Stimulated activated CD4-positive, alpha-beta T cell treated with anti-CD3 and anti-CD28 coated beads, Interleukin-15, amount 100 ng/mL, for 48 hours (primary cell): ENCODE results near the gene ANG.

Experiments
- DNase-seq, 2 donors: peaks; one replicate each; pipeline ENCODE4 v3.0.0-alpha.2; 2020; ENCODE audit warnings: low read depth in 2 of 2

Gene ANG

GRCh38 chr14:20676072-20676471 lies 12.5 kb upstream of the ANG start:
- DNase-seq: no peak

- no peak for DNase-seq
Observed at GRCh38 chr14:20679907-20680306, 8.7 kb upstream of the ANG start.

- DNase-seq: no peak
Observed at GRCh38 chr14:20680363-20680762, 8.2 kb upstream of the ANG start.

- DNase-seq: no peak
Observed at GRCh38 chr14:20680843-20681347, 7.7 kb upstream of the ANG start.

DNA sequence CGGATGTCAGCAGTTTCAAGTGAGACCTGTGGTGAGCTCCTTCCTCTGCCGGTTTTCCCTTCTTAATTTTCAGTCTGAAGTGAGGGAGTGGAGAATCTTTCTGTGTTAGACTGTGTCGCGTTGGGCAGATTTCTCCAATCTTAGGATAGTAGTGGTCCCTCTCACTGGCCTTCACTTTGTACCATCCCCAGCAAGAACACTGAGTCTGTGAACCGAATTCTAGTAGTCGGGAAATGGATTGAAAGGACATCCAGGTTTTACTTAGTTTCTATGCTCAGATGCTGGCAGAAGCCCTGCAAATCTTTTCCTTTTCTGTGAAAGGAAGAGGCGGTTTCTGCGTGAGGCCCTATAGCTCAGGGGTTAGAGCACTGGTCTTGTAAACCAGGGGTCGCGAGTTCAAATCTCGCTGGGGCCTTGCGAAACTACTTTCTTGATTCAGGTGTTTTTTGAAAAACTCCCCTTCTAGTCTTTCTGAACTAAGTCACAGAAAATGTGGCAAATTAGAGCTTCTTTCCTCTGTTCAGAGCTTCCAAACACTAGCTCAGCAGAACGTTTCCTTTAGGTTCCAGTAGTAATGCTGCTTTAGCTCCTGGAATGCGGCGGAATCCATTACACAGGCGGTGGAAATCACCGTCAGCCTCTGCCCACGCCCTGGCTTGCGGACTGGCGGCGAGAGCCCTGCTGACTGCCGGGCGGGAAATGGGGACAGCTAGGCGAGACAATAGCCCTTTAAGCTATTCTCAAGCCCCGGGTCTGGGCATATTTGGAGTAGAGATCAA lies 7.0 kb upstream of the ANG start:
- peak; percentile 80 to 83 for DNase-seq

DNA sequence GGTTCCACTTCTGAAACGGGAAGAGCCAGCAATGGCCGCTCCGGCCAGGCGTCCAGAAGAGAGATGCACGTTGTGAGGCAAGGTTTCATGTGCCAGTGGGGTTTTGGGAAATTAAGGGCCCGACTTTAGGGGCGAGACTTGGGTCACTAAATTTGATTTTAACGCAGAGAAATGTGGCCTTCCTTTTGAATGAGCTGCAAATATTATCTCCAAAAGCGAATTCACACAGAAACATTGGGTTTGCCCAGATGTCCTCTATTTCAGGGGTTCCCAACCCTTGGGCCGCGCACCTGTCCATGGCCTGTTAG lies 6.5 kb upstream of the ANG start:
- no peak for DNase-seq

GRCh38 chr14:20682435-20683124 lies 6.0 kb upstream of the ANG start:
- DNase-seq: peak; percentile 67 to 74

- DNase-seq: peak; percentile 78 to 79
Observed at GRCh38 chr14:20683125-20683890, 5.3 kb upstream of the ANG start.

- peak; percentile 65 to 67 for DNase-seq
Observed at GRCh38 chr14:20683891-20684661, 4.5 kb upstream of the ANG start, which contains the start of gene RNASE4. Gene RNASE4 (plus strand): TSS chr14:20684560. CDS start chr14:20699372, 14,812 bp downstream.

DNA sequence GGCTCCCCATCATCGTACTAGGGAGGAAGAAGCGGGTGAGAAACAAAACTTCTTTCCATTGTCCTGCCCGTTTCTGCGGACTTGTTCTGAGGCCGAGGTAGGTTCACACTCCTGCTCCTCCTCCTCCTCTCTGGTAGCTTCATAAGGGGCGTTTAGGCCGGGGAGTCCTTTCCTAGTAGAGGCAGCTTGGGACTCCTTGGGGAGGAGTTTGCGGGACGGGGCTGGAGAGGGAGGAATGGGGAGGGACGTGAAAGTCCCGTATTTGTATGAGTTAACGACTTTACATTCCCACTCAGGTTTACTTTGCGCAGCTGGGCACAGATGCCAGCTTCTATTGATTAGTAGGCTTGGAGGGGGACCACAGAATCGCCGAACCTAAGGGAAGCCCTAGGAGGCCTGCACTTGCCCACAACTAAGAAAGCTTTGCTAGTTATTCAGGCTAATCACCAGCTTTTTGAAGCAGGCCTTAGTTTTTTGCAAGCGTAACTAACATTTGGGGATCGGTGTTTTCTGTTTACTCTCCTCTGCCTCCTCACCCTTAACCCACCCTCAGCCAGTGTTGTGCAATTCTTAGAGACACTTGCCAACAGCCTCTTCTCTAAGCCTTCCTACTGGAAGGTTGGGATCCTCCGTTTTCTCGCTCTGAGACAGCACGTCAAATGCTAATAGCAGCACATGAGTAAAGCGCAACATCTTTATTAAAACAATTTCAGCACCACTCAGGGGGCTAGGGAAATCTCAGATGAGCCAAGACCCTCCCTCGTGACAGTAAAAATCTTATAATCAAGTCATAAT lies 3.7 kb upstream of the ANG start:
- no peak for DNase-seq

DNA sequence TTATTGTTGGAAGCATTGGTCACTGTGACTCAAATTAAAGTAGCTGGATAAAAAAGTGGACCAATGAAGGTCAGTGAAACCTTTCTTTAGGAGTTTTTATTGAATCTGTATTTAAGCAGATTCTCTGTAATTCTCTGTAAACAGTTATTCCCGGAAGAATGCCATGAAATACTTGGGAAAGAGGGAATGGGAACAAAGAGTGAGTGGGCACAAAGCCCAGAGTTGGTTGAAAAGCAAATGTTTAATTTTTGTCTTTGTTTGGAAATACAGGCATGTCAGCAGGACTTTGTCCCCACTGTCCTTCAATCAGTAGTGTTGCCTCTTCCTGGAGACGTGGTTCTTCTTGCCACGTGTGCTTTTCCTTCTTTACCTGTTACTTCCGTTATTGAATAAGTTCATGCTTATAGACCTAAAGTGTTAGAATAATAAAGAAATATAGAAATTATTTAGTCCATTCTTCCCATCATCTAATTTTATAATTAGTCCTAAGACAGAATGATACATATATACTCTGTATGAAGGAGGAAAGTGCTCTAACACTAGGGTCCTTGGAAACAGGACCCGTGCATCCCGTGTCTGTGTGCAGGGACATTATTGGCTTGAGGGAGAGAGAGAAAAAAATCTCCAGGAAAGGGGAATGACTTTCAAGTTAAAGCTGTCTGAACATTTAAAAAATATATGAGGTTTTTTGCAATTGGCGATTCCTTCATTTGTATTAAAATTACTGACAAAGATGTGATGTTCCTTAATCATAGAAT lies 2.0 kb upstream of the ANG start:
- DNase-seq: no peak

DNA sequence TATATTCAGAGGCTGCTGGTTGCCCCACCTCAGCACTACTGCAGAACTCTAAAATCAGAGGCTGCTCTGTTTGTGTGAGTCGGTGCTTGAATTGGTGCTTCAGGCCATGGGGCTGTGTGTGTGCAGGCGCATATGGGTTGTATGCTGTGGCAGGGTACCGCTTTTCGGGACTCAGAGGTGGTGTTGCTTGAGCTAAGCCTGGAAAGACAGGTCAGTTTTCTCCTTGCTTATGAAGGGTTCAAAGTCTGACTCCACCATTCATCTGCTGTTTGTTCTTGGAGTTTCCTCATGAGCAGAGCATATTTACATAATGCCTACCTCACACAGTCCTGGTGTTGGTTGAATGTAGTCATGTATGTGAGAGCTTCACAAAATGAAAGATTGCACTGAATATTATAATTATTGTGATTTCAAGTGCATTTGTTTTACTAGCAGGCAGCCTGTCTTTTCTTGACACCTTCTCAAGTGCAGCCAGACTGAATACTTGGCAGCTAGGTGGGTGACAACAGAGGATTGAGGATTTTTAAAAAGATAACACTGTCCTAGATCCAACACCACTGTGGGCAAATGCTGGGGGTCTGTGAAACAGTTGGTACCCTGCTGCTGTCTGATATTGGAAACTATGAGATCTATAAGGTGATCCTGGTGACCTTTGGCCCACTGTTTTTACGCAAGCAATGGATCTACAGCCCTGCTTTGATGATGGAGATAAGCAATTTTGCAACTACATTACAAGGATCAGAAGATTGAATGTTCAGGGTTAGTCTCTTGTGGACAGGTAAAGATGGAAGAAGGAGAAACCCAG lies 1.0 kb upstream of the ANG start:
- no peak for DNase-seq

DNA sequence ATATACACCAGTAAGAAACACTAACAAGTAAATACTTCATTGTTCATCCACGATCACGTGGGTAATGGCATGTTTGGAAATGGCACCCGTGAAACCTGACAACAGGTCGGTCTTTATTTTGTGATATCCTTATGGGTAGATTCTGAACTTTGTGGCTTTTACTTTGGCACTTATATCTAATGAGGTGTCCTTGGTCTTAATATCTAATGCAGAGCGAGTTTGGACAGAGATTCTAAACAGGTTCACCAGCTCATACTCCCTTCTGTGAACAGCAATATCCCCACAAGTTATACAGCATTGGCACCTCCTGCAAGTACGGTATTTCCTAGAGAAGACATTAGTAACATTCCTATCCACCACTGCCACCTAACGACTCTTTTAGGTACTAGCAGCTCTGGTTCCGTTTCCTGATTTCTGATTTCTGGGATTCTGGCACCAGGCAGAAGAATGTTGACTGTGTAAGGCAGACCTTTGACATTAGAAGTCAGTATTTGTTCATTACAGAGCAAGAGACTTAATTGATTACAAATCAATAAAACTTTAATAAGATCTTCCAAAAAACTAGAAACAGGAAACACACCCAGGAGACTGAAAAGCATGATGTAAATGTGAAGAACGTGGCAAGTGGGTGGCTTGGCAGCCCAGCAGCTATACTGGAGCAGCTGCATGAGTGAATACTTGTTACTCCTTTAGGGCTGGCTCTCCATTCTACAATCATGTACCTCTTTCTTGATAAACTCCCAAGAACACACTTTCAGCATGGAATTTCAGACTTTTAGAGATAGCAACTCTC lies 2.5 kb downstream of the ANG start:
- DNase-seq: no peak

DNA sequence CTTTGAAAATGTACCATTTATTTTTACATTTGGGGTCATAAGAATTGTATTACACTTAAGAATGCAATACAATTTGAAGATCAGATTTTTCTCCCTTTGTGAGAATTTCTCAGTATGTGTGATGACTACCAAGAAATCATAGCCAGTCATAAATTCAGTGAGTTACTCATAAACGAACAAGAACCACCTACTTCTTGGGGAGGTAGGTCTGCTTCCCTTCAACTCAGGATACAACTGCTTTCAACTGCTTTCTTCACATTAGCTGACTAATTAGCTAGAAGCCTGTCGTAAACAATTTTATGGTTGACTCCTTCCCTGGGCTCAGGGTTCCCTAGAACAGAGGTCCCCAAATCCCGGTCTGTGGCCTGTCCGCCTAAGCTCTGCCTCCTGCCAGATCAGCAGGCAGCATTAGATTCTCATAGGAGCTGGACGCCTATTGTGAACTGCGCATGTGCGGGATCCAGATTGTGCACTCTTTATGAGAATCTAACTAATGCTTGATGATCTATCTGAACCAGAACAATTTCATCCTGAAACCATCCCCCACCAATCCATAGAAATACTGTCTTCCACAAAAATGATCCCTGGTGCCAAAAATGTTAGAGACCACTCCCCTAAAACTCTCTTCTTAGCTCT lies 3.7 kb downstream of the ANG start:
- DNase-seq: no peak

- DNase-seq: no peak
Observed at GRCh38 chr14:20696764-20697163, 8.2 kb downstream of the ANG start.

DNA sequence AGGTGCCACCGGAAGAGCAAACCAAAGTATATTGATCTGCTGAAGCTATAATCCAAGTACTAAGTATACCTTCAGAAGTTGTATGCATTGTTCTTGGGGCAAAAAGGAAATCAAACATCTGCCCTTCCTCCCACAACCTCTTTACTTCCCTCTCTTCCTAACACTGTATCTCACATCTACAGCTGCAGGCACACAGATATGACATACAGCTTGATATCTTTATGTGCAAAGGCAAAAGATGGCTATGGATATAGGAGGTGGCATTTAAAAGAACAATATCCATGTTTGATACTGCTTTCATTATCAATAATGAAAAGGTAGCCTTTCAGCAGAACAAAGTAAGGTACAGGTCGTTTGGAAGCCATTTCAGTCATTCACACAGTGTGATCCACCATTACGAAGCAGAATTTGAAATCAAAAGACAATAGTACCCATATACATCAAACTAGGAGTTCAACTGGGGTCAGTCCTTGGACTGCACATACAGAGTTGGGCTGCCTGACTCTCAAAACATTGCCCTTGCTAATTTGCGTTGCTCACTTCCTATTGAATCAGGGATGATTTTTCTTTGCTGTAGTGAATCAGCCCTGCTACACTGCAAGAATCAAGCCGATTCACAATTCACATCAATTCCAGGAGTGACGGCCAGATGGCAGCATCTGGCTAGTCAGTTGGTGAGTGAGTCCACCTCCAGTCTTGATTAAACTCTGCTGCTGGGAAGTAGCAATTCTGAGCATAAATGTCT lies 8.9 kb downstream of the ANG start:
- DNase-seq: peak in 1 of 2 donors; percentile 46

DNA sequence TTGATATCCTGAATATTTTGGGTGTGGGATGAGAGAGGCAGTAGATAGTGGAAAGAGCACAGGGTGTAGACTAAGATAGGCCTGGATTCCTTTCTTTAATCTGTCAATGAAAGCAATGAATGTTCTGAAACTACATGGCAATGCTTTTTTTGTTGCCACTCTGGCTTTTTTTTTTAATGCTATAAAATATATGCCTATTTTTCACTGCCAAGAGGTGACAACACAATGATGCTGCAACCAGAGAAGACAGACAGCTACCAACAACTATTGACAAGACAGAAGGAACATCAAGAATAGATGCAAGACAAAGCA lies 9.4 kb downstream of the ANG start:
- DNase-seq: no peak
